H54 (cell line): ENCODE measurements around the gene TCF7L1.
"Not testable (repeated sequence)": the region's sequence is repeated elsewhere in the genome, so short reads cannot be mapped to it uniquely, and the experiment has no call there.

Experiments
- DNase-seq: peaks from one replicate; pipeline ENCODE4 v3.0.0; 2011; ENCODE audit warnings: low spot score, mixed read lengths; ENCODE audit not compliant: insufficient read length
- FAIRE-seq: peaks from 3 replicates; lab custom pipeline; 2011; peaks lifted over from hg19 to GRCh38; lab: Jason Lieb, UNC
- POLR2A ChIP-seq: IDR thresholded peaks from 2 replicates; pipeline ENCODE4 v1.6.1; 2011; ENCODE audit warnings: low read depth, mild to moderate bottlenecking, low read length

The TCF7L1 gene

DNA sequence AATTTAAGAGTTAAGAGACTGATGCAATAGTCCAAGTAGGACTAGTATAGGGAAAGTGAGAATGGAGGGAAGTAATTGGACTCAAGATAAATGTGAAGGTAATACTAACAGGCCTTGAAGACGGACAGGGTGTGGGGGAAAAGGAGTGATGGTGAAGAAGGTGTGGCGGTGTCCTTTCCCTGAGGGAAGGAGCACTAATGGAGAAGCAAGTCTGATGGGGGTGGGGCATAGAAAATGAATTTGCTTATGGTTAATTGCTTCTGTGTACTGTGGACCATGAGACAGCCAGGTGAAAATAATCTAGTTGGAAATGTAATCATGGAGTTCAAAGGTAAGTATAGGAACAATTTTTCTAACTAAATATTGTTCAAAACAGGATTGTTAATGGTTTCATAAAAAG is 201.7 kb downstream of the TCF7L1 start:
- DNase-seq (no peak), FAIRE-seq (no peak)
- no peak for TF ChIP-seq POLR2A

DNA sequence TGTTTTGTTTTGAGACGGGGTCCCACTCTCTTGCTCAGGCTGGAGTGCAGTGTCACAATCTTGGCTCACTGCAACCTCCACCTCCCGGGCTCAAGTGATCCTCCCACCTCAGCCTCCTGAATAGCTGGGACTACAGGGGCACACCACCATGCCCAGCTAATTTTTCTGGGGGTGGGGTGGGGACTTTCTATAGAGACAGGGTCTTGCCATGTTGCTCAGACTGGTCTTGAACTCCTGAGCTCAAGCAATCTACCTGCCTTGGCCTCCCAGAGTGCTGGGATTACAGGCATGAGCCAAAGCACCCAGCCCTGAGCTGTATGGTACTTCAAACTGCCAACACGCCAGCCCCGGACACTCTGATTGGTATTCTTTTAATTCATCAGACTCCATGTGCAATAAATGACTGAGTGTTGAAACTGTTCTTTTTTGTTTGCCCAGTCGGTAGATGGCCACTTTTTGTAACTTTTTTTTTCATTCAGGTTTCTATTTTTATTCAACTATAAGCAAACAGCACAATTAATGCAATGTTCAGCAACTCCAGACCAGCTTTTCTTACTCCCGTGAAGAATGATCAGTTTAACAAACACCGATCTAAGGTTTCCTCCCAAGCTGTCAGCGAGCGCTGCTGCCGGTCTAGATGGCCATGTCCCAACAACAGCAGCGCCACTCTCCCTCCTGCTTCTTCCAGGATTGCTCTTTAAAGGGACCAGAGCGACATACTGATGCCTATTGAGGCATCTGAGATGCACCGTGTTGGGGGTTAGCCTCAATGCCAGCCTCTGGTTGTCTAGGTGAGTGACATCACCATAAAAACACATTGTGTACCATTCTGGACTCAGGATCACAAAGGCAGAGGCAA is 207.1 kb downstream of the TCF7L1 start:
- DNase-seq = no peak
- FAIRE-seq = no peak
- no peak for TF ChIP-seq POLR2A

DNA sequence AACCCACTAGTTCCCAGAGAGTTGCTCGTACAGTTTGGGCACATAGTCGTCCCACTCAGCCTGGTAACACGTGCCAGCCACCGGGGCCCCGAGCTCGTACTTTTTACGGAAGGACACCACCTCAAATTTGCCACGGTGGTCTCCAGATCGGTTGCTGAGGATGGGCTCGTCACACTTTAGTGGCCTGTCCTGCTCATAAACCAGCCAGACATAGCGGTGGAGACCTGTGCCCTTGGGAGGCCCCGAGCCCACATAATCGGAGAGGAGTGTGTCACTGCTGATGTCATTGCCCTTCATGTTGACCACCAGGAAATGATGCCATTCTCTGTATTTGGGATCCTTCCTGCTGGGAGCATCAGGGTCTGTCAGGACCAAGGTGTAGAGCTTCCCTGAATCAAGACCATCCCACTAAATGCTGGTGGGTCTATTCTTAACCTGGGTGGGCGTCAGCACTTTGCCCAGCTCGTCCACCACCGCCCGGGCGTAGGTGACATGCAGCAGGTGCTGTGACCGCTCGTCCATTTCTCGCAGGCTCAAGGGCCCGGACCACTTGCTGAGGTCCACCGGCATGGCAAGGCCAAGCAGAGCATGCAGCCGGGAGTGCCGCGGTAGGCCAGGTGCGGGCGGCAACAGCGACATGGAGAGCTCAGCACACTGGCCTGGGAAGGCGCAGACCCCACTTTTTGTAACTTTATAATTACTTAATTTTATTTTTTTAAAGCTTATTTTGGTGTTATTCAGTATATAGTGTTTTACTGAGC is 208.3 kb downstream of the TCF7L1 start:
- DNase-seq (no peak), FAIRE-seq (no peak)
- no peak for TF ChIP-seq POLR2A

- FAIRE-seq = no peak
- no peak for TF ChIP-seq POLR2A
- DNase-seq = peak; percentile 38
Observed at GRCh38 chr2:85342156-85342555, 209.0 kb downstream of the TCF7L1 start.

DNA sequence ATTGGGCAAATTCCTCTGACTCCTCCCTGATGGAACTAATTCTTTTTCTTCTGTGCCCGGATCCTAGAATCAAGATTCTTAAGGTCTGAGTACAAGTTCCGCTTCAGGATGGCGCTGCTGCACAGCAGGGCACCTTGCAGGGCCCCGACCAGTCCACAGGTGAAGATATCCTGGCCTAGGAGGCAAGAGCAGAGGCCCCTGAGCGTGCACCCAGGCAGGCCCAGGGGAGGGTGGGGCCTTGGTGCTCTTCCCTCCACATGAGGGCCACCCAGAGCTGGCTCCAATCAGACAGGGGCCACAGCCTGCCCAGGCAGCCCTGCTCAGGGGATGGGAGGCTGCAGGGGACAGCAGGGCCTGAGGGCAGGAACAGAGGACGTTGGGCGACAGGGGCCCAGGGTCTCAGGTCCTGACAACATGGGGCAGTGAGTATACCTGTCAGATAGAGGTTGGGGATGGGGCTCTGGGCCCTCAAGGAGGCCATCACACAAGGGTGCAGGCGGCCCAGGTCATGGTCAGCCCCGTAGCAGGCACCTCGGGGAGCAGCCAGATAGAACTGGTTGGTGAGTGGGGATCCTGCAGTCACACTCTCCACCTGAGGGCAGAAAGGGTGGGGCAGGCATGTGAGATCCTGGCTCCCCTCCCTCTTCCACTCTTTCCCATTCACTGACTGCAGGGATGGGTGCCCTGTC is 210.2 kb downstream of the TCF7L1 start:
- not testable (repeated sequence) for FAIRE-seq, DNase-seq

GRCh38 chr2:85344356-85344954 is 211.3 kb downstream of the TCF7L1 start:
- FAIRE-seq = no peak
- no peak for TF ChIP-seq POLR2A
- DNase-seq = no peak

GRCh38 chr2:85347599-85347998 is 214.4 kb downstream of the TCF7L1 start:
- TF ChIP-seq POLR2A = no peak
- DNase-seq (no peak), FAIRE-seq (no peak)

DNA sequence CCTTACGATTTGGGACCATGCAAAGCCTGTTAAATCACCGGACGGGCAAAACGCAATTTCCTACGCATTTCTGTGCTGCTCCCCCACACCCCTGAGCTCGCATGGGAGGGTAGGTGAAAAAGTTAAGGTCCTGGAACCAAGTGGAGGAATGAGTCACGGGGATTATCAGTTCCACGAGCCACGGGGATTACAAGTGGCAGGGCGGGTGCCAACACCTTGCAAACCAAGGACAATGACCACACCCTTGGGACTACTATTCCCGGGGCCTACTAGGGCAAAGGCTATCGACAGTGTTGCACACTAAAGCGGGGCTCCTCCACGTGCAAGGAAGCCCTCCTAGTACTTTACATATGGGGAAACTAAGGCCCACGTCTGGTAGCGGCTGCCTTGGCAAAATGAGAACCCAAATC is 220.7 kb downstream of the TCF7L1 start:
- no peak for FAIRE-seq
- TF ChIP-seq POLR2A = no peak
- peak; percentile 51 for DNase-seq

GRCh38 chr2:85354286-85355072 is 221.3 kb downstream of the TCF7L1 start, which contains the start of the genes ELMOD3 and RETSAT:
Gene ELMOD3, plus strand, starts transcription at chr2:85354769. Its CDS starts 2,430 bp downstream, at chr2:85357199.
Gene RETSAT, minus strand, starts transcription at chr2:85354528. Its CDS starts 21 bp downstream, at chr2:85354507.
- DNase-seq (peak; percentile 95), FAIRE-seq (peak; percentile 74)
- TF ChIP-seq POLR2A = peak; percentile 97

GRCh38 chr2:85355073-85355410 is 221.8 kb downstream of the TCF7L1 start:
- no peak for TF ChIP-seq POLR2A
- DNase-seq (no peak), FAIRE-seq (no peak)

- no peak for TF ChIP-seq POLR2A
- no peak for DNase-seq
- no peak for FAIRE-seq
Observed at GRCh38 chr2:85355521-85355920, 222.3 kb downstream of the TCF7L1 start.

DNA sequence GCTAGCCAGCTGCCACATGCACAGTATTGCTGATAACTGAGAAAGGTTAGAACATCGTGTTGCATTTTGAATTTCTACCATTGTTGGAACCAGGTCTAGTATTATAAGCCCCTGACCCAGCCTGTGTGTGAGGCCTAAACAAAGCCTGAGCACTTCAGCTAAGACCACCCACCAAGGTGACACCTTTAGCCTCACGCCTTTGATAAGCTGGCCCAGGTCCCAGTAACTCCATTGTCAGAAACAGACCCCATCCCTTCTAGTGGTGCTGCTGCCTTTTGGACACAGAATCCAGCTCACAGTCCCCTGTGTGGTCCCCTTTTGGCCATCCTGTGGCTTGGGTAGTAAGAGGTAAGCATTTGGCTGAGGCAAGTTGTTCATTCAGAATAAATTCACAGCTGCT is 223.0 kb downstream of the TCF7L1 start:
- FAIRE-seq = no peak

GRCh38 chr2:85357736-85358135 is 224.5 kb downstream of the TCF7L1 start:
- DNase-seq (no peak), FAIRE-seq (no peak)
- no peak for TF ChIP-seq POLR2A

More for the DNA sequence above, 223.0 kb downstream of the TCF7L1 start:
- TF ChIP-seq POLR2A = no peak
- no peak for DNase-seq
